SK-N-SH treated with all-trans-retinoic acid at 6 μM for 48 hours (cell line): Measurements from ENCODE around the gene NAMPT.

Experiments
- ARNTL ChIP-seq: fragments of 450-650 bp; formaldehyde crosslinking; IDR thresholded peaks from 2 replicates; pipeline ENCODE4 v1.5.0; 2020; ENCODE audit warnings: low read depth, mild to moderate bottlenecking, moderate library complexity, borderline replicate concordance
- ISL1 ChIP-seq: fragments of 250-450 bp; sonication (Bioruptor Pico); IDR thresholded peaks from 2 replicates; pipeline ENCODE4 v2.1.2; 2022; ENCODE audit warnings: mild to moderate bottlenecking, moderate library complexity
- RARB ChIP-seq: fragments of 250-450 bp; sonication (Bioruptor Pico); IDR thresholded peaks from 2 replicates; pipeline ENCODE4 v1.8.0; 2021; ENCODE audit warnings: mild to moderate bottlenecking, moderate library complexity
- TOX ChIP-seq: fragments of 250-450 bp; sonication (Bioruptor Pico); IDR thresholded peaks from 2 replicates; pipeline ENCODE4 v1.8.0; 2021; ENCODE audit warnings: mild to moderate bottlenecking, moderate library complexity, borderline replicate concordance
- ZNF8 ChIP-seq: fragments of 450-650 bp; formaldehyde crosslinking; IDR thresholded peaks from 2 replicates; pipeline ENCODE4 v1.5.0; 2020; ENCODE audit warnings: mild to moderate bottlenecking, moderate library complexity
- TF ChIP-seq, protein P1 (sequence below): fragments of 250-450 bp; sonication (Bioruptor Pico); IDR thresholded peaks from 2 replicates; pipeline ENCODE4 v1.8.0; 2020; ENCODE audit warnings: mild to moderate bottlenecking, moderate library complexity, borderline replicate concordance

DNA sequence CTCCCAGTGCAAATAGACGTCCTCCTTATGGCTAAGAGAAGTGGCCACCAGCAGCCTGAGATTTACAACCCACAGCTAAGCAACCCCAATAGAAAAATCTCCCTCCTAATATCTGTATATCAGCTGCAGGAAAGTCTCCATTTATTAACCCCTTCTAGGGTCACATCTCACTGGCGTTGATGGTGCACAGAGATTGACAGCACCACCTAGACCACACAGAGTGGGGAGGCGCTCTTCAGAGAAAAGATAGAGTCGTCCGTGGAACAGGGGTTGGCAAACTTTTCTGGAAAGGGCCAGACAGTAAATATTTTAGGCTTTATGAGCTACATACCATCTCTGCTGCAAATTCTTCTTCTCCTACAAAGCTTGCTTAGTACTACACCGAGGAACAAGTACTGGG is 60.0 kb downstream of the NAMPT start:
- TF ChIP-seq RARB (CRISPR knock-in tag): no peak
- TF ChIP-seq, protein P1, sequence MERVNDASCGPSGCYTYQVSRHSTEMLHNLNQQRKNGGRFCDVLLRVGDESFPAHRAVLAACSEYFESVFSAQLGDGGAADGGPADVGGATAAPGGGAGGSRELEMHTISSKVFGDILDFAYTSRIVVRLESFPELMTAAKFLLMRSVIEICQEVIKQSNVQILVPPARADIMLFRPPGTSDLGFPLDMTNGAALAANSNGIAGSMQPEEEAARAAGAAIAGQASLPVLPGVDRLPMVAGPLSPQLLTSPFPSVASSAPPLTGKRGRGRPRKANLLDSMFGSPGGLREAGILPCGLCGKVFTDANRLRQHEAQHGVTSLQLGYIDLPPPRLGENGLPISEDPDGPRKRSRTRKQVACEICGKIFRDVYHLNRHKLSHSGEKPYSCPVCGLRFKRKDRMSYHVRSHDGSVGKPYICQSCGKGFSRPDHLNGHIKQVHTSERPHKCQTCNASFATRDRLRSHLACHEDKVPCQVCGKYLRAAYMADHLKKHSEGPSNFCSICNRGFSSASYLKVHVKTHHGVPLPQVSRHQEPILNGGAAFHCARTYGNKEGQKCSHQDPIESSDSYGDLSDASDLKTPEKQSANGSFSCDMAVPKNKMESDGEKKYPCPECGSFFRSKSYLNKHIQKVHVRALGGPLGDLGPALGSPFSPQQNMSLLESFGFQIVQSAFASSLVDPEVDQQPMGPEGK (CRISPR knock-in tag): no peak
- no peak for TF ChIP-seq ARNTL (CRISPR knock-in tag)
- no peak for TF ChIP-seq ISL1
- TF ChIP-seq TOX (CRISPR knock-in tag): no peak
- no peak for TF ChIP-seq ZNF8 (CRISPR knock-in tag)
